Progenitor cell of endocrine pancreas (in vitro differentiated cells): ENCODE data around the gene VASH1. TPM values are rescaled to one million over a fixed set of nuclear protein-coding genes. Genes with fewer than 3 reads are reported as not detected.

Source experiments
- DNase-seq: peaks from one replicate; pipeline ENCODE4 v3.0.0; 2021; ENCODE audit warnings: low spot score; ENCODE audit not compliant: unreplicated experiment
- H3K27ac Mint-ChIP-seq: 2 replicates; pipeline ENCODE4 v1.8.0; 2021; ENCODE audit warnings: mild to moderate bottlenecking, moderate library complexity, mixed read lengths
- H3K27me3 Mint-ChIP-seq: 2 replicates; pipeline ENCODE4 v1.8.0; 2021; ENCODE audit warnings: mixed read lengths
- H3K36me3 Mint-ChIP-seq: 2 replicates; pipeline ENCODE4 v1.8.0; 2022; ENCODE audit warnings: mixed read lengths; ENCODE audit not compliant: insufficient read depth
- H3K4me1 Mint-ChIP-seq: 2 replicates; pipeline ENCODE4 v1.8.0; 2021; ENCODE audit warnings: low read depth, mixed read lengths
- H3K4me3 Mint-ChIP-seq: 2 replicates; pipeline ENCODE4 v1.8.0; 2021; ENCODE audit warnings: low read depth, mild to moderate bottlenecking, moderate library complexity, mixed read lengths
- H3K9me3 Mint-ChIP-seq: 2 replicates; pipeline ENCODE4 v1.8.0; 2021; ENCODE audit warnings: low read depth, mixed read lengths
- long read RNA-seq: library from polyadenylated mRNA; unstranded; transcript quantifications from one replicate; pipeline ENCODE4 v2.0.0, GENCODE V29; 2020
- total RNA-seq: library from RNA; stranded (reverse); gene quantifications from 2 replicates; pipeline ENCODE4 v1.2.1, GENCODE V29; 2021
- TF ChIP-seq, protein P1 (sequence below): fragments of 200-600 bp; sonication (generic); IDR thresholded peaks from one replicate; pipeline ENCODE4 v1.5.0; 2021; ENCODE audit warnings: antibody characterized with exemption, mild to moderate bottlenecking; ENCODE audit not compliant: unreplicated experiment

The VASH1 gene
- 37.1 and 43.2 TPM in 2 replicates for total RNA-seq
- long read RNA-seq, partial matches to known transcripts, result 0 of 21 reads
- long read RNA-seq, other reads (novel, unspliced or antisense), result 21 of 21 reads

DNA sequence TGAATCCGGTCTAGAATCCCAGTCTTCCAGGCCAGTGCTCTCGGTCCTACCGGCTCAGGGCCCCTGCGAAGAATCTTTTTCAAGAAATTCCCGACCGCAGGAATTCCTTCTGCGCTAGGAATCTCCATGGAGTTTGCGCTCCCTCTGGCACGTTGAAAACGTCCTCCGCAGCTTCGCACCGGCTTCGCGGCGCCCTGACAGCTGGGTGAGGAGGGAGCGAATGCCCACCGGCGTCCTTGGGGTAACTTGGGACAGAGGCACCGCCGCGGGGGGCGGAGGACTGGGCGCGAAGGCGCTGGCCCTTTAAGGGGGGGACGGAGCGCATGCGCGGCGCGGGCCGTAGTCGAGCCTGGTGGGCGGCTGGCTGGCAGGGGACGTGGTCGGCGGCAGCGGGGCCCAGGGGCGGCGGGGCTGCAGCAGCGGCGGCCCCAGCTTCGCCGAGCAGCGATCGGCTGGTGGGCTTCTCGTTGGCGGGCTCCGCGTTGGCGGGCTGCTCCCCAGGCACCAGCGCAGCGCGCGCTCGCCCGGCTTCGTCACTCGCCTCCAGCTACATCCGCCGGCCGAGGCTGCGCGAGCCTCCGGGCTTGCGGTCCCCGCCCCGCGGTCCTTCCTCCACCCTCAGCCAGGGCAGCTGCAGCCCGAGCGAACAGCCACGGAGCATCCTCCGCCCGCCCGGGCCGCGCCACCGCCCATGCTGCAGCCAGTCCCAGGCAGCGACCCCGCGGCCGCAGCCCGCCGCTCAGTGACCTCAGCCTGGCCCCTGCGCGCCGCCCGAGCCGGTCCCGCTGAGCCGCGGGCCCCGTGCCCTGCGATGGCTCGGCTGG is at the start of gene VASH1:
Gene VASH1, plus strand, starts transcription at position 333 of the 824 bp plus-strand sequence. CDS start 1,354 bp downstream, outside the sequence.
- Mint-ChIP-seq H3K4me3 (peak within 1 kb of the TSS; percentile 81), H3K9me3 (no peaks in the 10 kb centered on the region), H3K36me3 (peaks cover 3% of the 10 kb centered on the region), H3K4me1 (peaks cover 20% of the 10 kb centered on the region), H3K27ac (peak within 1 kb of the TSS; percentile 41), H3K27me3 (peaks cover 52% of the 10 kb centered on the region)
- peak; percentile 56 for DNase-seq
- TF ChIP-seq, protein P1, sequence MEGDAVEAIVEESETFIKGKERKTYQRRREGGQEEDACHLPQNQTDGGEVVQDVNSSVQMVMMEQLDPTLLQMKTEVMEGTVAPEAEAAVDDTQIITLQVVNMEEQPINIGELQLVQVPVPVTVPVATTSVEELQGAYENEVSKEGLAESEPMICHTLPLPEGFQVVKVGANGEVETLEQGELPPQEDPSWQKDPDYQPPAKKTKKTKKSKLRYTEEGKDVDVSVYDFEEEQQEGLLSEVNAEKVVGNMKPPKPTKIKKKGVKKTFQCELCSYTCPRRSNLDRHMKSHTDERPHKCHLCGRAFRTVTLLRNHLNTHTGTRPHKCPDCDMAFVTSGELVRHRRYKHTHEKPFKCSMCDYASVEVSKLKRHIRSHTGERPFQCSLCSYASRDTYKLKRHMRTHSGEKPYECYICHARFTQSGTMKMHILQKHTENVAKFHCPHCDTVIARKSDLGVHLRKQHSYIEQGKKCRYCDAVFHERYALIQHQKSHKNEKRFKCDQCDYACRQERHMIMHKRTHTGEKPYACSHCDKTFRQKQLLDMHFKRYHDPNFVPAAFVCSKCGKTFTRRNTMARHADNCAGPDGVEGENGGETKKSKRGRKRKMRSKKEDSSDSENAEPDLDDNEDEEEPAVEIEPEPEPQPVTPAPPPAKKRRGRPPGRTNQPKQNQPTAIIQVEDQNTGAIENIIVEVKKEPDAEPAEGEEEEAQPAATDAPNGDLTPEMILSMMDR, result no peak

DNA sequence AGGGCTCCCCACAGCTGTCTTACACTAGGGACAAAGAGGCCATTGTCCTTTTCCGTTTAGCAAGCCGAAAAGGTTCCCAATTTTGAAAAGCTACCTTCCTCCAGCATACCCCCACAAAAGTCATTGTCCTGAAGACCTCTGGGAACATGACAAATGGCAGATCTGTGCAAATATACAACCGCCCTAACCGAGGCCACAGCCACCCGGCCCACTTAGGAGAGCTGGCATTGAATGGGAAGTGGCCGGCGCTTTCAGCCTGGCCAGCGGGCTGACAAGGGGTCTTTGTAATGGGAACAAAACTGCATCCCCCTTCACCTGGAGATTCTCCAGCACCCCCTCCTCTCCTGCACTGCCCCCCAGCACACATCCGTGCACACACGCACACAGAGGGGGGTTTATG is 48.1 kb upstream of the VASH1 start:
- peaks cover 9% of the 10 kb centered on the region for H3K4me1 Mint-ChIP-seq
- no peak overlapping the region for H3K4me3 Mint-ChIP-seq
- no peaks in the 10 kb centered on the region for H3K27me3 Mint-ChIP-seq
- DNase-seq, result no peak
- no peak overlapping the region for H3K27ac Mint-ChIP-seq
- H3K9me3 Mint-ChIP-seq, result peaks cover 4% of the 10 kb centered on the region
- H3K36me3 Mint-ChIP-seq, result no peaks in the 10 kb centered on the region
- TF ChIP-seq, protein P1, result no peak

DNA sequence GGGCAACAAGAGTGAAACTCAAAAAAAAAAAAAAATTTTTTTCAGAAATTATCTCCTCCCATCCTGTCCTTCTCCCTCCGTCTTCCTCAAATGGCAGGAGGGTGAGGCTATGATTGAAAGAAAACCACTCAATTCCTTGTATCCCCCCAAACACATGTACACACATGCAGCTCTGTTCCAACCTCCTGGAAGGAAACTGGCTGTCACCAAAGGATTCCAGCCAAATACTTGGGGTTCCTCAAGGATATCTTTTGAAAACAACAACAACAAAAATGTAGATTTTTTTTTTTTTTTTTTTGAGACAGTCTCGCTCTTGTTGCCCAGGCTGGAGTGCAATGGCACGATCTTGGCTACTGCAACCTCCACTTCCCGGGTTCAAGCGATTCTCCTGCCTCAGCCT is 46.8 kb upstream of the VASH1 start:
- no peaks in the 10 kb centered on the region for H3K36me3 Mint-ChIP-seq
- no peak for DNase-seq

DNA sequence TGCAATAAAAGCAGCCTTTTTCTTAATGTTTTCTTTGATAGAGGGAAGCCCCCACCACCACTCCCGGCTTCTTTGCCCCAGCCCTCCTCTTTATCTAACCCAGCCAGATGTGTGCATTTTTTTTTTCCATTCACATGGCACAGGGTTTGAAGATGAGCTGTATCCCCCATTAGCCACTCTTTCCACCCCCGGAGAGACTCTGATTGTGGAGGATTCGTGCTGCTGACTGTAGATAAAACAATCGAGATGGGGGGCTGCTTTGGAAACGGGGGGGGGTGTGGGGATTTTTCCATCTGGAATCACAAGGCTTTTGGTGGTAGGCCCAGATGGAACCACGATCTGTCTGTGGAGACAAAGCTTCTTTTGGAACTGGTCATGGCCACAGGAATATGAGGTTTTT is 46.2 kb upstream of the VASH1 start:
- H3K36me3 Mint-ChIP-seq, result no peaks in the 10 kb centered on the region

More for the DNA sequence above, 46.8 kb upstream of the VASH1 start:
- Mint-ChIP-seq H3K4me3 (no peak overlapping the region), H3K9me3 (peaks cover 4% of the 10 kb centered on the region), H3K27ac (no peak overlapping the region), H3K27me3 (no peaks in the 10 kb centered on the region), H3K4me1 (peaks cover 9% of the 10 kb centered on the region)
- TF ChIP-seq, protein P1, result no peak

DNA sequence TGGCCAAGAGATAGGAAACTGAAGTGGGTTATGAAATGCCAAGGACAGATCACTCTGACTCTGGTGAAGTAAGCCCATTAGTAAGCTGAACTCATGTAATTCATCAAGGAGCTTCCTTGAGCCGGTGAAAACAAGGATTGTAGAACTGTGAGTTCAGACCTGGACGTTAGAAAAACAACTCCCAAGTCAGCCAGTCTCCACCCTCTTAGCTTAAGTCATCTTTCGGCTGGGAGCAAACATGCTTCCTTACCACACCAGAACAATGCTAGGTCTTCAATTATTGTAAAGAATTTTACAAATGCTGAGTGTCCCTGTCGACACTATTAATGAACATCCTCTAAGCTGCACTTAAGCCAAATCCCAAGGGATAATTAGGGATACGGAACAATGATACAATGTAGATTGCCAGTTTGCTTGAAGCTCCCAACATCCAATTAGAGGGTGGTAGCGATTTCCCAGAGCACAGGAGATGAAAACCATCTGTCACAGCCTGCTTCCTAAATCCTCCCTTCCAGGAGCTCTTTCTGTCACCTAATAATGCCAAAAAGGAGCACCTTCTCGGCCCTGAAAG is 45.7 kb upstream of the VASH1 start:
- no peak for DNase-seq
- Mint-ChIP-seq H3K27ac (no peak overlapping the region), H3K9me3 (peaks cover 4% of the 10 kb centered on the region), H3K4me1 (peaks cover 13% of the 10 kb centered on the region), H3K27me3 (no peaks in the 10 kb centered on the region), H3K4me3 (no peak overlapping the region), H3K36me3 (no peaks in the 10 kb centered on the region)
- TF ChIP-seq, protein P1, result no peak

More for the DNA sequence above, 46.2 kb upstream of the VASH1 start:
- Mint-ChIP-seq H3K27ac (no peak overlapping the region), H3K4me3 (no peak overlapping the region), H3K9me3 (peaks cover 4% of the 10 kb centered on the region), H3K4me1 (peaks cover 9% of the 10 kb centered on the region), H3K27me3 (no peaks in the 10 kb centered on the region)
- TF ChIP-seq, protein P1, result no peak
- no peak for DNase-seq
